ENCODE data around the gene AGAP6. TPM values are rescaled to one million over a fixed set of nuclear protein-coding genes. Genes with fewer than 3 reads are reported as not detected.
"Not testable (repeated sequence)": the region's sequence is repeated elsewhere in the genome, so short reads cannot be mapped to it uniquely, and the experiment has no call there.

Gene AGAP6
- total and polyA plus RNA-seq, 3 donors from 2014 or later: 21.2 to 52.1 (median 33.3) TPM

- H3K9me3 ChIP-seq; intact Hi-C loops (cut with DNase I; ENCODE audit: low total_unique reads); H3K4me1 ChIP-seq; H3K36me3 ChIP-seq (ENCODE audit: low read depth, missing control alignments); H3K27me3 ChIP-seq; H3K4me3 ChIP-seq; DNase-seq; H3K27ac ChIP-seq: not testable (repeated sequence)
- WGBS, 2 donors: 81 to 96% methylated on average over 3 of the region's 3 CpGs
These were observed 999 bp upstream of the AGAP6 start for GRCh38 chr10:49987207-49987606.

- intact Hi-C loops (cut with DNase I; ENCODE audit: low total_unique reads); H3K27ac ChIP-seq: not testable (repeated sequence)
- 74 to 77% methylated on average over 5 of the region's 5 CpGs for WGBS, 2 donors
These were observed 7.1 kb downstream of the AGAP6 start for GRCh38 chr10:49995321-49995720.

GRCh38 chr10:50014024-50014423 is 25.8 kb downstream of the AGAP6 start:
- intact Hi-C loops (cut with DNase I; ENCODE audit: low total_unique reads); H3K4me3 ChIP-seq; H3K4me1 ChIP-seq; H3K36me3 ChIP-seq (ENCODE audit: low read depth, missing control alignments); DNase-seq; H3K9me3 ChIP-seq; H3K27ac ChIP-seq; H3K27me3 ChIP-seq: not testable (repeated sequence)
- 78 to 93% methylated on average over 6 to 7 of the region's 7 CpGs for WGBS, 2 donors

More at GRCh38 chr10:49995321-49995720, 7.1 kb downstream of the AGAP6 start:
- H3K27me3 ChIP-seq; DNase-seq; H3K36me3 ChIP-seq (ENCODE audit: low read depth, missing control alignments); H3K4me3 ChIP-seq; H3K9me3 ChIP-seq; H3K4me1 ChIP-seq: not testable (repeated sequence)

- DNase-seq; H3K27ac ChIP-seq; H3K4me1 ChIP-seq; H3K4me3 ChIP-seq; intact Hi-C loops (cut with DNase I; ENCODE audit: low total_unique reads); H3K27me3 ChIP-seq; H3K9me3 ChIP-seq; H3K36me3 ChIP-seq (ENCODE audit: low read depth, missing control alignments): not testable (repeated sequence)
- 68 to 76% methylated on average over 9 of the region's 9 CpGs for WGBS, 2 donors
These were observed 27.5 kb downstream of the AGAP6 start for GRCh38 chr10:50015596-50016220.

GRCh38 chr10:50016926-50017325 is 28.7 kb downstream of the AGAP6 start:
- 83% methylated on average over 5 of the region's 5 CpGs for WGBS, 2 donors
- H3K4me1 ChIP-seq; DNase-seq; H3K9me3 ChIP-seq; intact Hi-C loops (cut with DNase I; ENCODE audit: low total_unique reads); H3K27me3 ChIP-seq; H3K27ac ChIP-seq; H3K36me3 ChIP-seq (ENCODE audit: low read depth, missing control alignments); H3K4me3 ChIP-seq: not testable (repeated sequence)

- intact Hi-C loops (cut with DNase I; ENCODE audit: low total_unique reads); H3K27ac ChIP-seq: not testable (repeated sequence)
- 76 to 85% methylated on average over 5 of the region's 5 CpGs for WGBS, 2 donors
These were observed 29.4 kb downstream of the AGAP6 start for GRCh38 chr10:50017646-50018045.

GRCh38 chr10:50019279-50019678 is 31.1 kb downstream of the AGAP6 start:
- intact Hi-C loops (cut with DNase I; ENCODE audit: low total_unique reads); DNase-seq: not testable (repeated sequence)

More at GRCh38 chr10:50017646-50018045, 29.4 kb downstream of the AGAP6 start:
- H3K36me3 ChIP-seq (ENCODE audit: low read depth, missing control alignments); H3K4me3 ChIP-seq; H3K4me1 ChIP-seq; H3K27me3 ChIP-seq; DNase-seq; H3K9me3 ChIP-seq: not testable (repeated sequence)

GRCh38 chr10:50020451-50021024 is 32.3 kb downstream of the AGAP6 start:
- H3K27ac ChIP-seq; DNase-seq; intact Hi-C loops (cut with DNase I; ENCODE audit: low total_unique reads); H3K9me3 ChIP-seq; H3K4me1 ChIP-seq; H3K36me3 ChIP-seq (ENCODE audit: low read depth, missing control alignments); H3K4me3 ChIP-seq; H3K27me3 ChIP-seq: not testable (repeated sequence)
- WGBS, 2 donors: 87 to 100% methylated on average over 3 to 10 of the region's 13 CpGs

More at GRCh38 chr10:50019279-50019678, 31.1 kb downstream of the AGAP6 start:
- WGBS, 2 donors: 86 to 87% methylated on average over 2 to 3 of the region's 3 CpGs
- H3K27me3 ChIP-seq; H3K9me3 ChIP-seq; H3K27ac ChIP-seq; H3K4me3 ChIP-seq; H3K36me3 ChIP-seq (ENCODE audit: low read depth, missing control alignments); H3K4me1 ChIP-seq: not testable (repeated sequence)

- intact Hi-C loops (cut with DNase I; ENCODE audit: low total_unique reads): no loop called here
- H3K4me1 ChIP-seq: no peaks in the 10 kb centered on the region
- no peak overlapping the region for H3K4me3 ChIP-seq
- H3K27me3 ChIP-seq: no peaks in the 10 kb centered on the region
- TF ChIP-seq CTCF (IDR thresholded peaks at IDR 0.05): no peak
- no peak for TF ChIP-seq POLR2A (IDR thresholded peaks at IDR 0.05)
- no peaks in the 10 kb centered on the region for H3K36me3 ChIP-seq (ENCODE audit: low read depth, missing control alignments)
- H3K9me3 ChIP-seq: no peaks in the 10 kb centered on the region
- DNase-seq: no peak
- no peak overlapping the region for H3K27ac ChIP-seq
- 87 to 92% methylated on average over 2 to 3 of the region's 3 CpGs for WGBS, 2 donors
These were observed 33.4 kb downstream of the AGAP6 start for GRCh38 chr10:50021646-50022045.

- H3K27ac ChIP-seq; H3K4me1 ChIP-seq; H3K27me3 ChIP-seq; H3K36me3 ChIP-seq (ENCODE audit: low read depth, missing control alignments); H3K4me3 ChIP-seq; H3K9me3 ChIP-seq; intact Hi-C loops (cut with DNase I; ENCODE audit: low total_unique reads); DNase-seq: not testable (repeated sequence)
- WGBS, 2 donors: 11 to 19% methylated on average over 8 to 30 of the region's 37 CpGs
These were observed 36.6 kb downstream of the AGAP6 start for GRCh38 chr10:50024716-50025383.

Data from testis (tissue), 3 donors.